GM12801 (cell line): ENCODE measurements around the gene OLFM1.

Experiments used
- CTCF ChIP-seq: IDR thresholded peaks from one replicate; pipeline ENCODE4 v1.5.1; 2011; ENCODE audit warnings: control low read depth; ENCODE audit not compliant: insufficient read length; ENCODE audit errors: extremely low read depth

Gene OLFM1

GRCh38 chr9:135090081-135090480 is 2.6 kb downstream of the OLFM1 start:
- TF ChIP-seq CTCF, result no peak

GRCh38 chr9:135090547-135090946 is 3.1 kb downstream of the OLFM1 start:
- no peak for TF ChIP-seq CTCF

GRCh38 chr9:135091545-135091944 is 4.1 kb downstream of the OLFM1 start:
- no peak for TF ChIP-seq CTCF

- TF ChIP-seq CTCF, result no peak
Observed at GRCh38 chr9:135093111-135093510, 5.6 kb downstream of the OLFM1 start.

GRCh38 chr9:135093911-135094584 is 6.6 kb downstream of the OLFM1 start:
- no peak for TF ChIP-seq CTCF

GRCh38 chr9:135095470-135096407 is 8.3 kb downstream of the OLFM1 start:
- TF ChIP-seq CTCF, result no peak

- no peak for TF ChIP-seq CTCF
Observed at GRCh38 chr9:135096408-135096895, 9.0 kb downstream of the OLFM1 start.
